Activated naive CD8-positive, alpha-beta T cell treated with anti-CD3 and anti-CD28 coated beads, Interleukin-2, amount 50 U/mL, for 24 hours (primary cell): ENCODE data around the gene PHKB.
"Not testable (repeated sequence)": the region's sequence is repeated elsewhere in the genome, so short reads cannot be mapped to it uniquely, and the experiment has no call there.

Experiments
- ATAC-seq: fragments of 150-1000 bp; cut with Tn5 transposase; one replicate; pipeline ENCODE4 v1.10.0; 2021
- DNase-seq: peaks from one replicate; pipeline ENCODE4 v3.0.0; 2021
- H3K27ac Mint-ChIP-seq: one replicate; pipeline ENCODE4 v1.8.0; 2021; ENCODE audit warnings: mild to moderate bottlenecking, mixed read lengths
- H3K27me3 Mint-ChIP-seq: one replicate; pipeline ENCODE4 v1.8.0; 2021; ENCODE audit warnings: mixed read lengths
- H3K36me3 Mint-ChIP-seq: one replicate; pipeline ENCODE4 v1.8.0; 2021; ENCODE audit warnings: low read depth, mixed read lengths
- H3K4me1 Mint-ChIP-seq: one replicate; pipeline ENCODE4 v1.8.0; 2021; ENCODE audit warnings: mixed read lengths
- H3K4me3 Mint-ChIP-seq: one replicate; pipeline ENCODE4 v1.8.0; 2021; ENCODE audit warnings: mild to moderate bottlenecking, moderate library complexity, mixed read lengths
- H3K9me3 Mint-ChIP-seq: one replicate; pipeline ENCODE4 v1.8.0; 2021; ENCODE audit warnings: mixed read lengths

The PHKB gene

GRCh38 chr16:47660540-47660939, 199.4 kb downstream of the PHKB start:
- Mint-ChIP-seq H3K27ac (no peak overlapping the region), H3K9me3 (no peaks in the 10 kb centered on the region), H3K36me3 (peaks cover 31% of the 10 kb centered on the region), H3K4me3 (no peak overlapping the region), H3K4me1 (no peaks in the 10 kb centered on the region), H3K27me3 (no peaks in the 10 kb centered on the region)
- ATAC-seq (no peak), DNase-seq (no peak)

- ATAC-seq (no peak), DNase-seq (no peak)
- H3K27ac Mint-ChIP-seq = no peak overlapping the region
- no peaks in the 10 kb centered on the region for H3K4me1 Mint-ChIP-seq
- H3K36me3 Mint-ChIP-seq = peaks cover 22% of the 10 kb centered on the region
- no peaks in the 10 kb centered on the region for H3K9me3 Mint-ChIP-seq
- no peaks in the 10 kb centered on the region for H3K27me3 Mint-ChIP-seq
- no peak overlapping the region for H3K4me3 Mint-ChIP-seq
These were observed 203.7 kb downstream of the PHKB start for GRCh38 chr16:47664653-47665325.

- DNase-seq (no peak), ATAC-seq (no peak)
- H3K27ac Mint-ChIP-seq = no peak overlapping the region
These were observed 205.3 kb downstream of the PHKB start for GRCh38 chr16:47666434-47666833.

GRCh38 chr16:47667956-47668355, 206.8 kb downstream of the PHKB start:
- no peak overlapping the region for H3K4me3 Mint-ChIP-seq
- H3K27me3 Mint-ChIP-seq = no peaks in the 10 kb centered on the region
- DNase-seq = no peak
- H3K36me3 Mint-ChIP-seq = peaks cover 17% of the 10 kb centered on the region
- ATAC-seq = no peak
- no peaks in the 10 kb centered on the region for H3K4me1 Mint-ChIP-seq
- no peaks in the 10 kb centered on the region for H3K9me3 Mint-ChIP-seq
- H3K27ac Mint-ChIP-seq = no peak overlapping the region

More at GRCh38 chr16:47666434-47666833, 205.3 kb downstream of the PHKB start:
- no peak overlapping the region for H3K4me3 Mint-ChIP-seq
- no peaks in the 10 kb centered on the region for H3K9me3 Mint-ChIP-seq
- H3K4me1 Mint-ChIP-seq = no peaks in the 10 kb centered on the region
- peaks cover 22% of the 10 kb centered on the region for H3K36me3 Mint-ChIP-seq
- H3K27me3 Mint-ChIP-seq = no peaks in the 10 kb centered on the region

- H3K27me3 Mint-ChIP-seq = no peaks in the 10 kb centered on the region
- DNase-seq (no peak), ATAC-seq (no peak)
- H3K36me3 Mint-ChIP-seq = peaks cover 37% of the 10 kb centered on the region
- no peak overlapping the region for H3K27ac Mint-ChIP-seq
- no peak overlapping the region for H3K4me3 Mint-ChIP-seq
- peaks cover 8% of the 10 kb centered on the region for H3K9me3 Mint-ChIP-seq
- H3K4me1 Mint-ChIP-seq = no peaks in the 10 kb centered on the region
These were observed 211.3 kb downstream of the PHKB start for GRCh38 chr16:47672475-47672874.

- H3K27ac Mint-ChIP-seq = no peak overlapping the region
- H3K9me3 Mint-ChIP-seq = peaks cover 8% of the 10 kb centered on the region
- ATAC-seq (no peak), DNase-seq (no peak)
- no peak overlapping the region for H3K4me3 Mint-ChIP-seq
- no peaks in the 10 kb centered on the region for H3K27me3 Mint-ChIP-seq
- H3K36me3 Mint-ChIP-seq = peaks cover 51% of the 10 kb centered on the region
- no peaks in the 10 kb centered on the region for H3K4me1 Mint-ChIP-seq
These were observed 215.6 kb downstream of the PHKB start for GRCh38 chr16:47676635-47677177.

GRCh38 chr16:47681571-47681970, 220.4 kb downstream of the PHKB start:
- not testable (repeated sequence) for H3K27me3 Mint-ChIP-seq, ATAC-seq, H3K9me3 Mint-ChIP-seq, DNase-seq, H3K4me3 Mint-ChIP-seq, H3K4me1 Mint-ChIP-seq, H3K27ac Mint-ChIP-seq
- H3K36me3 Mint-ChIP-seq = peaks cover 46% of the 10 kb centered on the region

- no peaks in the 10 kb centered on the region for H3K9me3 Mint-ChIP-seq
- H3K27ac Mint-ChIP-seq = no peak overlapping the region
- no peaks in the 10 kb centered on the region for H3K27me3 Mint-ChIP-seq
- no peak overlapping the region for H3K4me3 Mint-ChIP-seq
- no peaks in the 10 kb centered on the region for H3K4me1 Mint-ChIP-seq
- DNase-seq (no peak), ATAC-seq (no peak)
- peaks cover 39% of the 10 kb centered on the region for H3K36me3 Mint-ChIP-seq
These were observed 226.6 kb downstream of the PHKB start for GRCh38 chr16:47687694-47688093.

- Mint-ChIP-seq H3K4me3 (no peak overlapping the region), H3K36me3 (peaks cover 58% of the 10 kb centered on the region), H3K9me3 (no peaks in the 10 kb centered on the region), H3K4me1 (no peaks in the 10 kb centered on the region), H3K27ac (no peak overlapping the region), H3K27me3 (no peaks in the 10 kb centered on the region)
- ATAC-seq = no peak
- no peak for DNase-seq
These were observed 232.1 kb downstream of the PHKB start for GRCh38 chr16:47693226-47693625.

- peaks cover 65% of the 10 kb centered on the region for H3K36me3 Mint-ChIP-seq
- no peak overlapping the region for H3K27ac Mint-ChIP-seq
These were observed 233.4 kb downstream of the PHKB start for GRCh38 chr16:47694543-47694942.

GRCh38 chr16:47695756-47696155, 234.6 kb downstream of the PHKB start:
- no peak for DNase-seq
- Mint-ChIP-seq H3K4me1 (no peaks in the 10 kb centered on the region), H3K27ac (no peak overlapping the region), H3K4me3 (no peak overlapping the region), H3K36me3 (peaks cover 62% of the 10 kb centered on the region), H3K9me3 (peaks cover 2% of the 10 kb centered on the region), H3K27me3 (no peaks in the 10 kb centered on the region)
- ATAC-seq = no peak

More at GRCh38 chr16:47694543-47694942, 233.4 kb downstream of the PHKB start:
- Mint-ChIP-seq H3K4me1 (no peaks in the 10 kb centered on the region), H3K4me3 (no peak overlapping the region), H3K27me3 (no peaks in the 10 kb centered on the region), H3K9me3 (no peaks in the 10 kb centered on the region)
- ATAC-seq (no peak), DNase-seq (no peak)

GRCh38 chr16:47697826-47698225, 236.7 kb downstream of the PHKB start:
- ATAC-seq (no peak), DNase-seq (no peak)
- Mint-ChIP-seq H3K27me3 (no peaks in the 10 kb centered on the region), H3K4me3 (no peak overlapping the region), H3K27ac (no peak overlapping the region), H3K4me1 (no peaks in the 10 kb centered on the region), H3K9me3 (peaks cover 7% of the 10 kb centered on the region), H3K36me3 (peaks cover 64% of the 10 kb centered on the region)

GRCh38 chr16:47699106-47699505, 238.0 kb downstream of the PHKB start:
- no peaks in the 10 kb centered on the region for H3K4me1 Mint-ChIP-seq
- H3K4me3 Mint-ChIP-seq = no peak overlapping the region
- no peaks in the 10 kb centered on the region for H3K27me3 Mint-ChIP-seq
- no peak for ATAC-seq
- no peak for DNase-seq
- no peak overlapping the region for H3K27ac Mint-ChIP-seq
- H3K36me3 Mint-ChIP-seq = peaks cover 58% of the 10 kb centered on the region
- peaks cover 10% of the 10 kb centered on the region for H3K9me3 Mint-ChIP-seq

- Mint-ChIP-seq H3K27ac (no peak overlapping the region), H3K27me3 (no peaks in the 10 kb centered on the region), H3K4me3 (no peak overlapping the region), H3K36me3 (peaks cover 47% of the 10 kb centered on the region), H3K4me1 (no peaks in the 10 kb centered on the region), H3K9me3 (peaks cover 10% of the 10 kb centered on the region)
- DNase-seq (no peak), ATAC-seq (no peak)
These were observed 239.9 kb downstream of the PHKB start for GRCh38 chr16:47700857-47701587.

GRCh38 chr16:47705266-47705665, 244.1 kb downstream of the PHKB start:
- Mint-ChIP-seq H3K27me3 (no peaks in the 10 kb centered on the region), H3K9me3 (peaks cover 10% of the 10 kb centered on the region), H3K27ac (no peak overlapping the region), H3K36me3 (peaks cover 12% of the 10 kb centered on the region), H3K4me3 (no peak overlapping the region), H3K4me1 (no peaks in the 10 kb centered on the region)
- DNase-seq (no peak), ATAC-seq (no peak)
